Neural progenitor cell (in vitro differentiated cells): Measurements from ENCODE around the gene PITPNC1.

Experiments
- CTCF ChIP-seq: fragments of 200-600 bp; sonication (generic); IDR thresholded peaks from 2 replicates; pipeline ENCODE4 v1.5.1; 2017; ENCODE audit warnings: antibody characterized with exemption, mild to moderate bottlenecking
- EZH2 ChIP-seq: fragments of 200-600 bp; sonication (generic); IDR thresholded peaks from 2 replicates; pipeline ENCODE4 v1.6.1; 2017; ENCODE audit warnings: antibody characterized with exemption, mild to moderate bottlenecking, moderate library complexity
- EZH2phosphoT487 ChIP-seq: fragments of 200-600 bp; sonication (generic); IDR thresholded peaks from 2 replicates; pipeline ENCODE4 v1.6.1; 2017; ENCODE audit warnings: antibody characterized with exemption

GRCh38 chr17:67574658-67575293 lies 197.7 kb downstream of the PITPNC1 start:
- no peak for TF ChIP-seq CTCF
- no peak for TF ChIP-seq EZH2
- TF ChIP-seq EZH2phosphoT487, result no peak
